GM18951 (cell line): ENCODE results near the gene TMCC1.
"Not testable (repeated sequence)": the region's sequence is repeated elsewhere in the genome, so short reads cannot be mapped to it uniquely, and the experiment has no call there.

Source experiments
- POLR2A ChIP-seq: IDR thresholded peaks from 4 replicates; pipeline ENCODE4 v1.6.1; 2011; ENCODE audit warnings: mild to moderate bottlenecking; ENCODE audit not compliant: insufficient read length, insufficient read depth; ENCODE audit errors: extremely low read depth
- in situ Hi-C: fragments of 300-500 bp; cut with MboI; formaldehyde crosslinking; loops from one replicate; pipeline ENCODE4 v1.12.0; 2022; ENCODE audit warnings: low sequenced_read_pairs, mixed read lengths, inconsistent platforms; ENCODE audit not compliant: unreplicated experiment

Gene TMCC1

DNA sequence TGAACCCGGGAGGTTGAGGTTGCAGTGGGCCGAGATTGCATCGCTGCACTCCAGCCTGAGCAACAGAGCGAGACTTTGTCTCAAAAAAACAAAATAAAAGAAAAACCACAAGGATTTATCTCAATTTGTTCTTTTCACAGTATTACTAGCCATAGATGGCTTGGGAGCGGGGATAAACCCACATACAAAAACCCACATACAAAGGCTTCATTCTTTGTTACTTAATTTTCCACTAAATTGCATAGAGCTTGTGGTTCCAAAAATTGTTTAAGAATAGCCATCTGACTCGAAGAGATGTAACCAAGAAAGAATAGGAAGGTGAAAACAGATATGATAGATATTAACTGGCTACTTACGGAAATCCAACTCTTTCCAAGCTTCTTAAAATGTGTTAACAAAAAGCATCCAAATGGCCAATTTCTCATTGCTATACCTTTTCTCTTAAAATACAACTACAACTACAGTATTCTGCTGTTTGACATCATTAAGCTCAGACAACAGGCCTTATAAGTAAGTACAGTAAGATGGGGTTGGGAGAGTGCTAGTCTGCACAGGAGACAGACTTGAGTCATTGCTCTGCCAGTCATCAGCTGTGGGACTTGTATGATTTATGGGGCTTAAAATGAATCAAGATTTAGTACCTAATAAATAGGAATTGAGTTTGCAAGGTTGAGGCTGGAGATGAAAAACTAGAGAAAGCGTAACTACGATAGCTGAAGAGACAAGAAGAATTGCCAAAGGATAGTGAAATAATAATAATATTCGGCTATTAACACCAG is 190.4 kb downstream of the TMCC1 start:
- no peak for TF ChIP-seq POLR2A
- in situ Hi-C loops = no loop called here

DNA sequence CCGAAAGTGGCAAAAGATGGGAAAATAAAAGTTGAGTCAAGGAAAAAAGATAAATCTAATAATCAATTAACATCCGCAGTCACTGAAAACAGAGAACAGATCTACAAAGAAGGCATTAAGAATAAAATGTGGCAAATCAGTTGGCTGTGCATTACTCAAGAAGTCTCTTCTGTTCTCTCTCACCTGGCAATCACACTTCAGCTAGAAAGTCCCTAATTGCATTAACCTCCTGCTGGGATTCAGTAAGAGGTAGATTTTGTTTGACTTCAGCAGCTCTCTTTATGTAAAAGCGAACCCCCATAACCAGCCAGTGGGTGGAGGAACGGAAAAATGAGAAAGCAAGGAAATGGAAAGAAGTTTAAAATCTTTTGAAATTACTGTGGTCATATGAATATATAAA is 192.3 kb downstream of the TMCC1 start:
- in situ Hi-C loops = no loop called here
- no peak for TF ChIP-seq POLR2A

- in situ Hi-C loops = no loop called here
- no peak for TF ChIP-seq POLR2A
These were observed 193.9 kb downstream of the TMCC1 start for GRCh38 chr3:129699612-129700011.

- in situ Hi-C loops = no loop called here
- no peak for TF ChIP-seq POLR2A
These were observed 194.3 kb downstream of the TMCC1 start for GRCh38 chr3:129699199-129699598.

DNA sequence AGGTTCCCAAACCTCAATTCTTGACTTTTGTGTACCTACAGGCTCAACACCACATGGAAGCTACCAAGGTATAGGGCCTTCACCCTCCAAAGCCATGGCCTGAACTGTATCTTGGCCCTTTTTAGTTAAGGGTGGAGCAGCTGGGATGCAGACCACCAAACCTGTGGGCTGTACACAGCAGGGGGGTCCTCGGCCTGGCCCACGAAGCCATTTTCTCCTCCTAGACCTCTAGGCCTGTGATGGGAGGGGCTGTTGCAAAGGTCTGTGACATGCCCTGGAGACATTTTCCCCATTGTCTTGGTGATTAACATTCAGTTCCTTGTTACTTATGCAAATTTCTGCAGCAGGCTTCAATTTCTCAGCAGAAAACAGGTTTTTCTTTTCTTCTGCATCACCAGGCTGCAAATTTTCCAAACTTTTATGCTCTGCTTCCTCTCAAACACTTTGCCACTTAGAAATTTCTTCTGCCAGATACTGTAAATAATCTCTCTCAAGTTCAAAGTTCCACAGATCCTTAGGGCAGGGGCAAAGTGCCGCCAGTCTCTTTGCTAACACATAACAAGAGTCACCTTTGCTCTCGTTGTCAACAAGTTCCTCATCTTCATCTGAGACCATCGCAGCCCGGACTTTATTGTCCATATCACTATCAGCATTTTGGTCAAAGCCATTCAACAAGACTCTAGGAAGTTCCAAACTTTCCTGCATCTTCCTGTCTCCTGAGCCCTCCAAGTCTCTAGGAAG is 196.1 kb downstream of the TMCC1 start:
- no peak for TF ChIP-seq POLR2A
- in situ Hi-C loops = no loop called here

DNA sequence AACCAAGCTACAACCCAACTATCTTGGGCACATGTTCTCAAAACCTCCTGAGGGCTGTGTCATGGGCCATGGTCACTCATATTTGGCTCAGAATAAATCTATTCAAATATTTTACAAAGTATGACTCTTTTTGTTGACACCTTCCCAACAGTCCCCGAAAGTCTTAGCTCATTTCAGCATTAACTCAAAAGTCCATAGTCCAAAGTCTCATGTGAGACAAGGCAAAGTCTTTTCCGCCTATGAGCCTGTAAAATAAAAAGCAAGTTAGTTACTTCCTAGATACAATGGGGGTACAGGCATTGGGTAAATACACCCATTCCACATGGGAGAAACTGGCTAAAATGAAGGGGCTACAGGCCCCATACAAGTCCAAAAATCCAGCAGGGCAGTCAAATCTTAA is 197.1 kb downstream of the TMCC1 start:
- in situ Hi-C loops = not testable (repeated sequence)

DNA sequence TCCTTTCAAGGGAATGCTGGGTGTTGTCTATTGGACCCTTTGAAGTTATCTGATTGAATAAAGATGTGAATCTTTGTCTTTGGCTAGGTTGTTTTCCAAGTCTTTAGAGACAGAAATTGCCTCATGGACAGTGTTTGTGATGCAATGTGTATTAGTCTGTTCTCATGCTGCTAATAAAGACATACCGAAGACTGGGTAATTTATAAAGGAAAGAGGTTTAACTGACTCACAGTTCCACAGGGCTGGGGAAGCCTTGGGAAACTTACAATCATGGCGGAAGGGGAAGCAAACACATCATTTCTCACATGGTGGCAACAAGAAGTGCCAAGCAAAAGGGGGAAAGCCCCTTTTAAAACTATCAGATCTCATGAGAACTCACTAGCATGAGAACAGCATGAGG is 198.3 kb downstream of the TMCC1 start:
- TF ChIP-seq POLR2A = no peak
- in situ Hi-C loops = no loop called here

DNA sequence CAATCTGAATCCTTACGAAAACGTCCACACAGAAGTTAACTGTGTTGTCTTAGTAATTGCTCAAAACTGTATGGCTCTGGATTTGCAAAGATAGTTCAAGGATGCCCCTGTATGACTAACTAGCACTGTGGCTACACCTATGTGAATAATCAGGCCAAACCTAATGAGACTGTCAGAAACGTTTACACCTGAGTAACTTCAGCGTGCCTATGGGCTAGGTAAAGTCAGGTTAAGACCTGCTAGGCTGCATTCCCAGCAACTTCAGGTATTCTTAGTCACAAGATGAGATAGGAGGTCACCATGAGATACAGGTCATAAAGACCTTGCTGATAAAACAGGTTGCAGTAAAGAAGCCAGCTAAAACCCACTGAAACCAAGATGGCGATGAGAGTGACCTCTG is 199.3 kb downstream of the TMCC1 start:
- TF ChIP-seq POLR2A = no peak
- in situ Hi-C loops = no loop called here

GRCh38 chr3:129692743-129693142 is 200.8 kb downstream of the TMCC1 start:
- in situ Hi-C loops = no loop called here
- TF ChIP-seq POLR2A = no peak

- in situ Hi-C loops = no loop called here
- no peak for TF ChIP-seq POLR2A
These were observed 202.5 kb downstream of the TMCC1 start for GRCh38 chr3:129690963-129691362.

DNA sequence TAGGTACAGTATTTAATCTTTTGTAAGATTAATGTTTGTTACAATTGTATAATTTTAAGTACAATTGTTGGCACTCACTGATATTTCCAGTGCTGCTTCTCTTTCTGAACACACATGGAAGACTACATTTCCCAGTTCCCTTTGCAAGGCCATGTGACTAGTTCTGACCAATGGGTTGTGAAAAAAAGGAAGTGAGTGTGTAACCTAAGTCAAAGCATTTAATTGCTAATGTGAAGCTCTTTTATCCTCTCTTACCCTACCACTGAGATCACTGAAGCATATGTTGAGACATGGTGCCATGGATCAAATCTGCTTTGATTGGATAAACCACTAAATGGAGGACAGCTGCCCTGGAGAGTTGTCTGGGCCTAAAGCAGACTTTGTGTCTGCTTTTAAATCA is 203.1 kb downstream of the TMCC1 start:
- no peak for TF ChIP-seq POLR2A
- in situ Hi-C loops = no loop called here

DNA sequence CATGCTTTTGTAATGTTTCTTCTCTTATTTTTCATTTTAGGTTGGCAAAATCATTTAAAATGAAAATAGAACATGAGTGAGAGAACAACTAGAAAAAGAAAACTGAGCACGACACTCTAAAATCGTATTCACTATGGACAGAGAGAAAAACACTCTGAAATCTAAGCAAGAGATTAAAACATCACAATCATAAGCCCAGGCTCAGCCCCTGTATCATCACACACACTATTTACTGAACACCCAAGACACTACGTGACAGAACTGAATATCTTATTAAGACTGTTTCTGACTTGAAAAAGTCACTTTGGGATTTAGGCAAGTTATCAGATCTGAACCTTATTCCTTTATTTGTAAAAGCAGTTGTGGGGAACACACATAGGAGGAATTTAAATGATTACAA is 204.5 kb downstream of the TMCC1 start:
- in situ Hi-C loops = no loop called here
- TF ChIP-seq POLR2A = no peak

DNA sequence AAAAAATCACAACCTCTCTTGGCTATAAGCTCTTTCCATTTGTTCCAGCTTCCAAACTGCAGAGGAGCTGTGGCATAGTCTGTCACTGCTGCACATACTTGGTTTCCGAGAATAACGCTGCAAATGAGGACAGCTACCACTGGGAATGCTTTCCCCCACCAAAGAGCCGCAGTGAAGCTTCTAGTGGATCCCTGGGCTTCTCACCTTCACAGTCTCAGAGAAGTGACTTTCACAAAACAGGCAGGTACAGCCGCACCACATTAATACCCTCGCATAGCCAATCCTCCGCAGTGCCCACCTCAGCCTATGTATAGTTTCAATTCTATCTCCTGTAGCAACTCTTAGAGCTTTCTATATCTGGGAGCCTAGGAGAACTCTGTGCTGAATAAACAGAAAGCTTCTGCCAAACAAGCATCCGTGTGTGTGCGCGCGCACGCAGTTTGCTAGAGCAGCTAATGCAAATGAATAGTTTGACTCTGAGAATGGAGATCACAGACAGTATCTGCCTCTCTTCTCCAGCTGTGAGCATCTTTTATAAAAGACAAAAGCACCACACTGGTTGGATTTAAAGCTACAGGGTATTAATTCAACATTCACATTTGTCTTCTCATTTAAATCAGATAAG is 205.1 kb downstream of the TMCC1 start:
- no peak for TF ChIP-seq POLR2A
- in situ Hi-C loops = no loop called here

DNA sequence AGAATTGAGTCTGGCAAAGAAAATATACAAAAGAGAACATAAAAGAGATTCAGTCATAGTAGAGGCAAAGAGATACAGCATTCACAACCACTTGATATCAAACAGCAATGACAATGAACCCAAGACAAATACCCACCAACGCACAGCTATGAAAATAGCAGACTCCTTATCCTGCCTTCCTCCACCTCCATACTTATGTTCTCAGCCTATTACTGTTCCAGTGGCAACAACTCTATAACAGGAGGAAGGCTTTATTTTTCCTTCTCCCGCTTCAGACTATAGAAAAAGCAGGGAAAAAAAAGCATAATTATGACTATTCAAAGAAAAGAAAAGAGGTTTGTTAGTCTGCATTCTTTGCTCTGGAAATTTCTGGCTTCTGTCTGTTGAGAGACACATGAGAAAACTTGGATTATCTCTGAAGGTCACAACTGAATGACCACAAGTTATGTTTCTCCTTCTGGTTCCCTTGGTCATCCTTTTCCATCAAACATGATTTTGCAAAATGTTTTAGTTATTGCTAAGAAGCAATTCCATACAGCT is 205.9 kb downstream of the TMCC1 start:
- TF ChIP-seq POLR2A = no peak
- in situ Hi-C loops = no loop called here

DNA sequence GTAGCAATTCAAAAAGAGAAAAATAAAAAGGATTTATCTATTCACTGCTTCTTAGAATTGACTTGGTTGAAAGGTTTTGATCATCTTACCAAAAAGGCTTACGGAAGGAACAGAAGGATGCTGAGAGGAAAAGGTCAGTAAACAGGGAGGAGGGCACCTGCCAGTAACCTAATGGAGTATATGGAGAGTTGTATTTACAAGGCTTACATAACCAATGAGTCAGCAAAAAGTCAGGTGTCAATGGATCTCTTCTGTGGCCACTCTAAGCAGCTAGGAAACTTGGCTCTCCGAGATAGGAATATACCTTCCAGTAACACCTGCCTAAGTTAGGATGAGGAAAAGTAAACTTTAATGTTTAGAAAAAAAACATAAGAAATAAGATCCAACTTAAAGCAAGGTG is 206.6 kb downstream of the TMCC1 start:
- no peak for TF ChIP-seq POLR2A
- in situ Hi-C loops = no loop called here
